Measurements from ENCODE around the gene ERC1.

DNA sequence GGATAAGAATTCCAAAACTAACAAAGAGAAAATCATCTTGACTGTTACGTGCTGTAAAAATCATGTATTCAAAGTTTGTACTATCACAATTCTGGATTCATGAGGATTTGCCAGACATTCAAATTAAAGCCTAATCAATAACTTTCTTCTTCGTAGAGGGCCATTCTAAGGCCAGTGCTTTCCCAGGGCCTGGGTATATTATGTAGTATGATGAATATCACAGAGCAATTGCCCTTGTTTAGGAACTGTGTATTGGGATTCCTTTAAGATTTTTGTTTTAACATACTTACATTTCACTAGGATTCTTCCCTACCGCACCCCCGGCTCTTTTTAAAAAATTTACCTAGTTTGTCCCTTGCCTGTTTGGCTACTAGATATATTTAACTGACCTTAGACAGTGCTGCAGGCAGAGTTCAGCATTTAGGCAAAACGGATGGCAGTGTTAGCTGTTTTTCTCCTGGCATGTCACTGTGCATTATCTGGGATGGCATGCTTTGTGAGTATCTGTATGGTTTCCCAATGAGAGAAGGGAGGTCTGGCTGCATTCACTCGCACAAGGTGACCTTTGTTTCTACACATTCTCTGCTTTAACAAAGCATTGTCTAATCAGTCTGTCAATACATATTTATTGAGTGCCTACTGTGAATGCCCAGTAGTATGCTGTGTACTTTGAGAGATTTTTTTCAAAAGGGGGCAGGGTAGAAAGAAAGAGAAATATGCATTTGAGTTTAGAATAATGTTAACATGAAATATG lies 63.3 kb downstream of the ERC1 start:
- TF ChIP-seq EZH2 (IDR thresholded peaks at IDR 0.05) (no peak), POLR2AphosphoS5 (IDR thresholded peaks at IDR 0.05; ENCODE audit: borderline replicate concordance, low read depth, low read length) (no peak)
